Muscle layer of colon (tissue), 2 donors: ENCODE measurements around the gene GRIP2.

ENCODE experiments used
- H3K27ac ChIP-seq: one replicate; pipeline ENCODE4 v1.7.0; 2013; ENCODE audit warnings: low read depth, mild to moderate bottlenecking, low read length, moderate library complexity
- H3K27me3 ChIP-seq, 2 donors: one replicate each; pipeline ENCODE4 v1.7.0; 2013; ENCODE audit warnings: low read length in 2 of 2, mild to moderate bottlenecking in 2 of 2; ENCODE audit not compliant: insufficient read depth in 2 of 2, control insufficient read depth in 1 of 2
- H3K36me3 ChIP-seq: one replicate; pipeline ENCODE4 v1.7.0; 2013; ENCODE audit warnings: mild to moderate bottlenecking, low read length; ENCODE audit not compliant: insufficient read depth
- H3K4me1 ChIP-seq: one replicate; pipeline ENCODE4 v1.7.0; 2013; ENCODE audit warnings: mild to moderate bottlenecking, low read length; ENCODE audit not compliant: insufficient read depth
- H3K4me3 ChIP-seq, 2 donors: one replicate each; pipeline ENCODE4 v1.7.0; 2013; ENCODE audit warnings: low read length in 2 of 2, low read depth in 1 of 2, mild to moderate bottlenecking in 1 of 2, moderate library complexity in 1 of 2
- H3K9ac ChIP-seq: one replicate; pipeline ENCODE4 v1.7.0; 2013; ENCODE audit warnings: low read length
- H3K9me3 ChIP-seq: one replicate; pipeline ENCODE4 v1.7.0; 2013; ENCODE audit warnings: mild to moderate bottlenecking, low read length
- donor health status: abdominal sarcoma.
- donor health status: Adenocarcinoma of cecum.

Gene GRIP2

DNA sequence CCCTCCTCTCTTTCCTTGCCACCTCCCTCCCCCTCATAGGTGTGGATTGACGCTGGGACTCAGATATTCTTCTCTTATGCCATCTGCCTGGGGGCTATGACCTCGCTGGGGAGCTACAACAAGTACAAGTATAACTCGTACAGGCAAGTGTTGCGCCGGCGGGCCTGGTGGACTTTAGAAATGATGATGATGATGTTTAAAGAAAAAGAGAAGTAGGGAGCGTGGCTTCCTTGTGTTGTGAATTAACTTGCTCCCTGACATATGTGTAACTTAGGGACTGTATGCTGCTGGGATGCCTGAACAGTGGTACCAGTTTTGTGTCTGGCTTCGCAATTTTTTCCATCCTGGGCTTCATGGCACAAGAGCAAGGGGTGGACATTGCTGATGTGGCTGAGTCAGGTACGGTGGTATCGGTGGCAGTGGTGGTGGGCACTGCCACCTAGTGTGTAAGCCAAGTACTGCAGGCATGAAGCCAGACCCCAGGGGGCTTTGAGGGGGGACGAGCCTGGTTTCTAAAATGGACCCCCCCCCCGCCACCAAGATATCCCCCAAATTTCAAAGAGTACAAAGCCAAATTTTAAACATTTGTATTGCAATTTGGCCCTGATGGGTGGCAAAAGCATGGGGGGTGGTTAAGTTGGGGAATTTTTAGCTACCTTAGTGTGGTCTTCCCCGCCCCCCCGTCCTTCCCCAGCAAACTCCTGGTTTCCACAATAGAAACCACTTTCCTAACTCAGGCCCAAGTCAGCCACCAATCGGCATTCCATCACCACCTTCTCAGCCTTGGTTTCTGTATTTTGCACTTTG lies 72.1 kb downstream of the GRIP2 start:
- Histone ChIP-seq H3K4me3 (no peak overlapping the region), H3K36me3 (no peaks in the 10 kb centered on the region)

DNA sequence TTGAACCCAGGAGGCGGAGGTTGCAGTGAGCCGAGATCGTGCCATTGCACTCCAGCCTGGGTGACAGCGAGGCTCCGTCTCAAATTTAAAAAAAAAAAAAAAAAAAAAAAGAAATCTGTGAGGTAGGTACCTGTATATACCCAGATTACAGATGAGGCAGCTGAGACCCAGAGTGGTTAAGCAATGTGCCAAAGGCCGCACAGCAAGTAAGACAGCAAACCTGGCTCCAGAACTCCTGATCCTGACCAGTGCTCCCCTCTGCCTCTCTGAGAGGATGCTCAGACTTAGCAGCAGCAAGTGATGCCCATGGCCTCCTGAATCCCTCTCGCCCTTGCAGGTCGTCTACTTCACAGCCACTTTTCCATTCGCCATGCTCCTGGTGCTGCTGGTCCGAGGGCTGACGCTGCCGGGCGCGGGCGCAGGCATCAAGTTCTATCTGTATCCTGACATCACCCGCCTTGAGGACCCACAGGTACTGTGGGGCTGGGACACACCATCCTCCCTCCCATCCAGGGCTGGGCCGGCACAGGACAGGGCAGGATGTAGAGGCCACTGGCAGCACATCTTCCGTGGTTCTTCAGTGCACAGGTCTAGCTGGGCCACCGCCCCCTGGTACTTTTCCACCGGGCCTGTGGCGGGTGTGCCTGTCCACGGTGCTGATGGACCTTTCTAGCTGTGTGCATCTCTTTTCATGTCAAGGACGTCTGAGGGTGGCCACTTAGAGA lies 73.8 kb downstream of the GRIP2 start:
- Histone ChIP-seq H3K4me3 (no peak overlapping the region), H3K36me3 (no peaks in the 10 kb centered on the region)

More for the DNA sequence above, 72.1 kb downstream of the GRIP2 start:
- H3K9ac ChIP-seq, result no peak overlapping the region
- H3K4me1 ChIP-seq, result no peaks in the 10 kb centered on the region
- no peaks in the 10 kb centered on the region for H3K9me3 ChIP-seq
- H3K27ac ChIP-seq, result no peak overlapping the region
- no peaks in the 10 kb centered on the region for H3K27me3 ChIP-seq

DNA sequence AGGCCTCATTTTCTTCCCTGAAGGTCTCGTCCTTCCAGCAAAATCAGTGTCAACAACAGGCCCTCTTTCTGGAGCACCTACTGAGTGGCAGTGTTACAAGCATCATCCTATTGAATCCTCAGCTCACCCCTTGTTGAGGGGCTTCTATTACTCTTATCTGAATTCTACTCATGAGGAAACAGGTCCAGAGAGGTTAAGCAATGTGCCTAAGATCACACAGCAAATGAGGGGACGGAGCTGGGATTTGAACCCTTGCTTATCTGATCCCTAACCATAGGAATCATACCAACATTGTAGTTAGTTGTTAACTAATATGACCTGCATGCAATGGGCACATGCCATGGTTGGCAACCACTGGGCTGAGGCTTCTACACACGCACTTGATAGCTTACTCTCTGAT lies 74.7 kb downstream of the GRIP2 start:
- H3K9me3 ChIP-seq, result no peaks in the 10 kb centered on the region
- no peak overlapping the region for H3K9ac ChIP-seq
- peaks cover 16% of the 10 kb centered on the region for H3K4me1 ChIP-seq
- H3K36me3 ChIP-seq, result no peaks in the 10 kb centered on the region
- no peak overlapping the region for H3K4me3 ChIP-seq
- H3K27ac ChIP-seq, result no peak overlapping the region
- no peaks in the 10 kb centered on the region for H3K27me3 ChIP-seq

More for the DNA sequence above, 73.8 kb downstream of the GRIP2 start:
- Histone ChIP-seq H3K27ac (no peak overlapping the region), H3K27me3 (no peaks in the 10 kb centered on the region), H3K9ac (no peak overlapping the region), H3K9me3 (no peaks in the 10 kb centered on the region), H3K4me1 (peaks cover 7% of the 10 kb centered on the region)

DNA sequence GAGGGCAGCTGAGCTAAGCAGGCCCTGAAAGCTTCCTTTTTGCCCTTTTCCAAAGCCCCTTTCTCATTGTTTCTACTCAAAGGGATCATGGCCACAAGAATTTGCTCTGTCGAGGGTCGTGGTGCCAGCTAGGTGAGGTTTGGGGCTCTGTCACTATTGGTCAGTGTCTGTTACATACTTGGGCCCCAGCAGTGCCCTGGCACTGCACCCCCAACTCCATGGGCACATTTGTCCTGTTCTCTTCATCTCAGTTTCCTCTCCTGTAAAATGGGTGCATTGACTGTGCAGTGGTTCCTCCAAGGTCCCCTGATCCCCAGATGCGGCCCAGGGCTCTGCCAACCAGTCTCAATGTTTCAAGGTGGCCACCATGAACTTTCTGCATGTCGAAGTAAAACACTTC lies 75.6 kb downstream of the GRIP2 start:
- Histone ChIP-seq H3K9ac (no peak overlapping the region), H3K27me3 (no peaks in the 10 kb centered on the region), H3K4me3 (no peak overlapping the region), H3K9me3 (no peaks in the 10 kb centered on the region), H3K36me3 (no peaks in the 10 kb centered on the region), H3K4me1 (peaks cover 19% of the 10 kb centered on the region), H3K27ac (no peak overlapping the region)

DNA sequence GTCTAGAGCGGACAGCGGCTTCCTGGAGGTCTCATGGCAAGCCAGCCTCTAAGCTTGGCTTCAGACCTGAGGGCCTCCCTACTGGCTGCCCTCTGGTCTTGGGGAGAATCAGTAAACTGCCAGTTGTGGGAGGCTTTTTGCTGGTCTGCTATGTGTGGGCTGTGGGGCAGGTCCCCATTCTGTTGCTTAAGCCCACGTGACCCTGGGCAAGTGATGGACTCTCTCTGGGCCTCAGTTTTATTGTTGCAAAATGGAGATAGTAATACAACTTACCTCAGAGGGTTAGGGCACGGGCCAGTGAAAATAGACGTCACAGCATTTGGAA lies 76.0 kb downstream of the GRIP2 start:
- peaks cover 19% of the 10 kb centered on the region for H3K4me1 ChIP-seq
- H3K27me3 ChIP-seq, result no peaks in the 10 kb centered on the region
- H3K36me3 ChIP-seq, result no peaks in the 10 kb centered on the region
- H3K4me3 ChIP-seq, result no peak overlapping the region
- H3K9ac ChIP-seq, result no peak overlapping the region
- H3K9me3 ChIP-seq, result no peaks in the 10 kb centered on the region
- H3K27ac ChIP-seq, result no peak overlapping the region

DNA sequence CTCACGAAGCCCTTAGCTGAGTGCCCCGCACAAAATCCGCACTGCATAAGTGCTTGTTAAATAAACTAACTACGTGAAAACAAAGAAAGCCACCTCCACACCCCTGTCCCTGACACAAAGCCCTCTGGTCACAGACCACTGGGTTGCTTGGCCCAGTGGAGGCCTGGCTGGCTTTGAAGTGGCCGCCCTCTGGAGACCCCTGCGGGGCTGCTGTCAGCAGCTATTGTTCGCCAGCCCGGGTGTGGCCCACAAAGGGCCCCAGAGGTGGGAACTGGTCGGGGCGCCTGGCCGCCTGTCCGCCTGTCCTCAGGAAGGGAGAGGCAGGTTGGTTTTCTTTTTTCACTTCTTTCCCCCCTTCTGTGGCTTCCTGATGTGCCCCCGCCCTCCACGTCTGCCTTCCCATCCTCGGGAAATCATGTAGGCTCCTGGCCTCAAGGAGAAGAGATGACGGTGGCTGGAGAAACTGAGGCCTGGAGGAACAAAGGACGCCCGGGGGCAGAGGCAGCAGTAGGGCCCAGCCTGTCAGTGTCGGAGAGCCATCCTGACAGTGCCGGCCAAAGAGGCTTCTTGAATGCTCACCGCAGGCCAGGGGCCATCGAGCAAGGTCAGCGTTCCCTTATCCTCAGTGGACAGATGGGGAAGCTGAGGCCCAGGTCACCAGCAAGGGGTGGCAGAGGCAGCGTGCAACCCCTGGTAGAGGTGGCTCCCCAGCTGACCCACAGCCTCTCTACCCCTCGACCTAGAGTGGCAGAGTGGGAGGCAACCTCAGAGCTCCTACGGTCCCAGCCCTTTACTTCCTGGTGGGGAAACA lies 76.6 kb downstream of the GRIP2 start:
- no peaks in the 10 kb centered on the region for H3K27me3 ChIP-seq
- H3K27ac ChIP-seq, result no peak overlapping the region
- no peaks in the 10 kb centered on the region for H3K36me3 ChIP-seq
- no peaks in the 10 kb centered on the region for H3K9me3 ChIP-seq
- H3K9ac ChIP-seq, result no peak overlapping the region
- peaks cover 19% of the 10 kb centered on the region for H3K4me1 ChIP-seq
- no peak overlapping the region for H3K4me3 ChIP-seq

DNA sequence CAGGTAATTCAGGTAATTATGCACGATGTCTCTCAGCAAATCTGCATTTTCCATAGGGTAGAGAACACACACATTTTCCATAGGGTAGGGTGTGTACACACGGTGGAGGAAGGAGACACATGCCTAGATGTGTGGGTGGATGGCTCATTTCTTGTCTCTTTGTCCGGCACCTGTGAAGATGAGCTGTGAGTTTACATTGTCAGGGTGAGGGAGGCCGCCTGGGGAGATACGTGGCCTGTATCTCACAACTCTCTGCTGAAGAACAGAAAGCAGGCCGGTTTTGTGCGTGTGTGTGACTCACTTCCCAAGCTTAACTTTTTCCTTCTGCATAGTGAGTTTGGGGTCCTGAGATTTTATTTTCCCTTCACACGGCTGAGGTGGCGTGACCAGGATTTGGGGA lies 77.4 kb downstream of the GRIP2 start:
- Histone ChIP-seq H3K27me3 (no peaks in the 10 kb centered on the region), H3K27ac (no peak overlapping the region), H3K9ac (no peak overlapping the region), H3K36me3 (no peaks in the 10 kb centered on the region), H3K4me1 (peaks cover 19% of the 10 kb centered on the region), H3K9me3 (no peaks in the 10 kb centered on the region), H3K4me3 (no peak overlapping the region)

DNA sequence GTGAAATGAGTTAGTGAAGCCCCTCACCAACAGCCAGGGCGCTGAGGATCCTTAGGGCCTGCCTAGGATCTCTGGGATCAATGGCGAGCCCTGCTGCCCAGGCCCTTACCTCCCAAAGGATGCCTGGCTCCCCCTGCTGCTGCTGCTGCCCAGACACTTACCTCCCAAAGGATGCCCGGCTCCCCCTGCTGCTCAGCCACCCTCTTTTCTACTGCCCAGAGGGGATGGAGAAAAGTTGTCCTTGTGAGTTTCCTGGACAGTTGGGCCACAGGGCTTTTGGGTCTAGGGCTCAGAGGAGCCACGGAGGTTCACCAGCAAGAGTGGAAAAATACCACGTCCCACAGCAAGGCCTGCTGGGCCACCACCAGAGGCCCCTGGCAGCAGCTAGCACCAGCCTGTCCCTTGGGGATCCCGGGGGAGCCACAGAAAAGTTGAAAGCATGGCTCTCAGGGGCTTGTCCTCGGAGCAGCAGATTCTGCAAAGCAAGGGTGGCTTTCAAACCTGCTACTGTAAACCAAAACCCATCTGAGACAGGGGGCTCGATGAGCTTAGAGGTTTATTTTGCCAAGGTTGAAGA lies 78.3 kb downstream of the GRIP2 start:
- Histone ChIP-seq H3K36me3 (no peaks in the 10 kb centered on the region), H3K9me3 (no peaks in the 10 kb centered on the region), H3K4me1 (peaks cover 19% of the 10 kb centered on the region), H3K9ac (no peak overlapping the region), H3K4me3 (no peak overlapping the region), H3K27ac (no peak overlapping the region), H3K27me3 (no peaks in the 10 kb centered on the region)

DNA sequence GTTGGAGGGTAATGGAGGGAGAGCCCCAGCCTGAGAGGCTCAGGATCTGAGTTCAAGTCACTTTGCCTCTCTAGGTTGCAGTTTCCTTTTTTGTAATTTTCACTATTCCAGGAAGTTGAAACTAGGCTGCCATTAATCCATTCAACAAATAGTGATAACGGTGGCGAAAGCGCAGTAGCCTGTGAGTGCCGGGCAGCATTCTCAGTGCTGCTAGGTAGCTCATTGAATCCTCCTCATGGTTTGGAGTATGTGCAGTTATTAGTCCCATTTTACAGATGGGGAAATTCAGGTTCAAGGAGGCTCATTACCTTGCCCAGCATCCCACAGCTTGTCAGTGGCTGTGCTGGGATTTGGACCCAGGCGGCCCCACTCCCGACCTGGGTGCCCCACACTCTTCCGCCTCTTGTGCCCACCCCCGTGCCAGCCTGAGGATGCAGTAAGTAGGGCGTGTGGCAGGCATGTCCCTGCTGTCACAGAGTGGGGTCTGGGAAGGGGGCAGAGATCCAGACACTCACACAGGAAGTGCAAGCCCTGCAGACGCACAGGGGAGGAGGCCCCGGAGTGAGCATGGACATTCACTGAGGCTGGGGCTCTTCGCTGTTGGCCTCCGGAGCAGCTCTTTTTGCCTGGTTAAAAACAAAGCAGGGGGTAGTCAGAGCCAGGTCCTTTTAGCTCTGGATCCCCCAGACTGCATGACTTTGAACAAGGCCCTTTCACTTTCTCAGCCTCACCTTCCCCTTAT lies 79.0 kb downstream of the GRIP2 start:
- Histone ChIP-seq H3K36me3 (no peaks in the 10 kb centered on the region), H3K4me3 (no peak overlapping the region), H3K4me1 (peaks cover 19% of the 10 kb centered on the region), H3K27me3 (no peaks in the 10 kb centered on the region), H3K27ac (peak overlapping the region; percentile 10), H3K9me3 (no peaks in the 10 kb centered on the region), H3K9ac (no peak overlapping the region)

DNA sequence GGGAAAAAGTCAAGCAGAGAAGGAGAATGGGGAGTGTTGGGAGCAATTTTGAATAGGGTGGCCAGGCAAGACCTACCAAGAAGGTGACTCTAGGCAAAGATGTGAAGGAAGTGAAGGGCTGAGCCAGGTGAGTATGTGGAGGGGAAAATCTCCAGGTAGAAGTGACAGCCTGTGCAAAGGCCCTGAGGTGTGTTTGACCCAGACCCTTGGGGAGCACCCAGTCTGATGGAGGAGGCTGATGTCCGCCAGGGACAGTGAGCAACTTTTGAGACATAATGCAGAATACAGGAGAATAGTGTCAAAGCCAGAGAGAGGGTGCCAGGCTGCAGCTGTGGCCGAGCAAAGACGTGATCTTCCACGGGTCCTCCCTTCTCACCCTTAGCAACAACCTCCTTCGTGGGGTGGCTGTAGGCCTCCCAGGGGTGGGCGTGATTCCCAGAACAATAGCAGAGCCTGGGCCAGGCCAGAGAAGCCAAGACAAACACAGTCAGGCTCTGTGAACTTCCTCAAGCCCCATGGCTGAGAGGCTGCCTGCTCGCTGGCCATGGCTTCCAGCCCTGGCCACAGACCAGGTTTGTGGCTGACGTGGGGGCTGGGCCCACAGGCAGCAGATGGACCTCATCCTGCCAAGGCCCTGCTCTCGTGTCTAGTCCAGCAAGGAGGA lies 79.7 kb downstream of the GRIP2 start:
- Histone ChIP-seq H3K4me3 (no peak overlapping the region), H3K4me1 (peaks cover 21% of the 10 kb centered on the region), H3K36me3 (no peaks in the 10 kb centered on the region), H3K27ac (peak overlapping the region; percentile 10), H3K9ac (no peak overlapping the region), H3K9me3 (no peaks in the 10 kb centered on the region), H3K27me3 (no peaks in the 10 kb centered on the region)
